Measurements from ENCODE around the gene SLC35G3. TPM values are rescaled to one million over a fixed set of nuclear protein-coding genes. Genes with fewer than 3 reads are reported as not detected.
"Not testable (repeated sequence)": the region's sequence is repeated elsewhere in the genome, so short reads cannot be mapped to it uniquely, and the experiment has no call there.

SLC35G3 gene
- not detected in 2 replicates for total RNA-seq (2014; rRNA removed; shearing (Covaris generic); ENCODE audit: low replicate concordance)

- in situ Hi-C loops (cut with HindIII; ENCODE audit: low pct_unique_long_range_greater_than_20kb, low sequenced_read_pairs); DNase-seq (ENCODE audit: low read depth): not testable (repeated sequence)
Measured at GRCh38 chr17:35194001-35194400, at the start of gene SLC35G3. Gene SLC35G3 (minus strand): TSS chr17:35194393. CDS start chr17:35194307, 86 bp downstream.

- DNase-seq (ENCODE audit: low read depth): peak; percentile 70
- in situ Hi-C loops (cut with HindIII; ENCODE audit: low pct_unique_long_range_greater_than_20kb, low sequenced_read_pairs): no loop called here
Measured at GRCh38 chr17:35243561-35244340, 49.6 kb upstream of the SLC35G3 start.

DNA sequence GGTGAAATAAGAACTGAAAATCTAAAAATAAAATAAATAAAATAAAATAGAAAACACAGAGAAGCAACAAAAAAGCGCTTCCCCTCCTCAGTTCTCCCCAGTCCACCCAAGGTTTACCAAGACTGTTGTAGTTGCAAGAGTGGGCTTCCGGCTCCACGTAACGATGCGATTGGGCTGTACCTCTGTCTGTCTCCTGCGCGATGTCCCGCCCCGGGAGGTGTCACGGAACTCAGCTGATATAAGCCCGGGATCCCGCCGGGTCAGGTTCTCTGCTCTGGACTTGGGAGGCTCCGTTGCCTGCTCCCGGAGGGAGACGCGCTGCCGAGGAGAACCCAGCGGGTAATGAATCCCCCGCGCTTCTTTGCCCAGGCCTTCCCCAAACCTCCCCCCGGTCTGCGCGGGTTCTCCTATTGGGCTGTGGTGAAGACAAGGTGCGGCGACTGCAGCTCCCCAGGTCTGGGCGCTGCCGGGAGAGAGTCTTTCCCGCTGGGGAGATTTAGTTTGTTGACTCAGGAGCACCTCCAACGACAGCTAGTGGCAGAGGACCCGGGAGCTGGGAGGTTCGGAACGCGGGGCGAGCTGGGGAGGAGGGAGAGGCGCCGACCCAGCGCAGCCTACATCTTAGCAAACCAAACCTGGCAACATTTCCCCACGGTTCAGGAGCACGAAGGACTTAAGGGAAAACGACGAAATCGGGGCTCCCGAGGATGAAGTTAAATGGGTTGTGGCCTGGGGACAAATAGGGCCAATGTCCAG, 48.8 kb upstream of the SLC35G3 start, which contains the start of gene SLFN5:
TSS of gene SLFN5 (plus strand) at position 268 of the 756 bp plus-strand sequence. CDS start 15,619 bp downstream, outside the sequence.
- DNase-seq (ENCODE audit: low read depth): peak; percentile 82
- in situ Hi-C loops (cut with HindIII; ENCODE audit: low pct_unique_long_range_greater_than_20kb, low sequenced_read_pairs): no loop called here

DNA sequence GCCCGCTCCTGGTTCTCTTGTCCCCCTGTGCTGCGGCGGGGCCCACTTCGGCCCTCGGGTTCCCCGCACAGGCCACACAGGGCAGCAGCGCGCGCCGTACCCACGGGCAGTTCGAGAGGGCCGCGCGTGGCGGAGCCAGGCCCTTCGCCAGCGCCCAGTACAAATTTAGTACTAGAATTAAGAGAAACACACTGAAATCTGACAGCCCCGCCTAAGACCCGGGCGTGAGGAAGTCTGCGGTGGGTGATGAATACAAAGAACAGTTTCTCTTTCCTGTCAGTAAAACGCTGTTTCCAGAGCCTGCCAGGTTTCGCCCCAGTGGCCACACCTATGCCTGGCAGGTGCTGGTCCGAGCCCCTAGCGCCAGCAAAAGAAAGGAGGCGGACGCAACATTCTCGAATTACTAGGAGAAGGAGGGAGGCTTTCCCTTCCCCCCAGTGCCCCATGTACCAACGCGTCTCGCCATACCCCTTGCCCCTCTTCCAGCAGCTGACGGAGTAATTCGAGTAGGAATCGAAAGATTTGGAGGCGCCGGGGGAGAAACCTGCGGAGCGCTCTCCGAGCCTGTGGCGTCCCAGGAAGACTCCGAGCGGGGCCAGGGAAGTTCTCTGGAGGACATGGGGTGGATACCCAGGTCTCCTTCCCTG, 48.1 kb upstream of the SLC35G3 start:
- in situ Hi-C loops (cut with HindIII; ENCODE audit: low pct_unique_long_range_greater_than_20kb, low sequenced_read_pairs): no loop called here
- peak; percentile 78 for DNase-seq (ENCODE audit: low read depth)

GRCh38 chr17:35241520-35241919, 47.3 kb upstream of the SLC35G3 start:
- in situ Hi-C loops (cut with HindIII; ENCODE audit: low pct_unique_long_range_greater_than_20kb, low sequenced_read_pairs): no loop called here
- no peak for DNase-seq (ENCODE audit: low read depth)

- in situ Hi-C loops (cut with HindIII; ENCODE audit: low pct_unique_long_range_greater_than_20kb, low sequenced_read_pairs): no loop called here
- DNase-seq (ENCODE audit: low read depth): no peak
Measured at GRCh38 chr17:35240861-35241260, 46.7 kb upstream of the SLC35G3 start.

GRCh38 chr17:35239823-35240222, 45.6 kb upstream of the SLC35G3 start:
- no peak for DNase-seq (ENCODE audit: low read depth)
- in situ Hi-C loops (cut with HindIII; ENCODE audit: low pct_unique_long_range_greater_than_20kb, low sequenced_read_pairs): no loop called here

GRCh38 chr17:35238821-35239220, 44.6 kb upstream of the SLC35G3 start:
- in situ Hi-C loops (cut with HindIII; ENCODE audit: low pct_unique_long_range_greater_than_20kb, low sequenced_read_pairs): no loop called here
- no peak for DNase-seq (ENCODE audit: low read depth)

DNA sequence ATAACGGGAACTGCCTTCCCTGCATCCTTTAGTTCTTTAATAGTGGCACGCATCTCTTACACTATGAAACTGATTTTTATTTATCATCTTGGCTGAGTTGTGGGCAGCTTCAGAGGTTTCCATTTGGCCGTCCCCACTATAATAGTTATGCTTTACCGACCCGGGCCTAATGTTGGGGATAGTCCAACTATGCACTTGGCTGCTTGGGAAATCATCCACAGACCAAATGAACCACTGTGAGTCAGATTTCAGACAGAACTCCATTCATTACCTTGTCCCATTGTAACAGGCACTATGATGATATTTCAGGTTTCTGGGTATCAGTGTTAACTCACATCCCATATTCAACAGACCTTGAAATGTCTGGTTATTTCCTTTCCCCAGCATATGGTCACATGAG, 42.6 kb upstream of the SLC35G3 start:
- in situ Hi-C loops (cut with HindIII; ENCODE audit: low pct_unique_long_range_greater_than_20kb, low sequenced_read_pairs): no loop called here

GRCh38 chr17:35235917-35236316, 41.7 kb upstream of the SLC35G3 start:
- in situ Hi-C loops (cut with HindIII; ENCODE audit: low pct_unique_long_range_greater_than_20kb, low sequenced_read_pairs): no loop called here
- DNase-seq (ENCODE audit: low read depth): no peak

More for the DNA sequence above, 42.6 kb upstream of the SLC35G3 start:
- no peak for DNase-seq (ENCODE audit: low read depth)

GRCh38 chr17:35235289-35235688, 41.1 kb upstream of the SLC35G3 start:
- DNase-seq (ENCODE audit: low read depth): no peak
- in situ Hi-C loops (cut with HindIII; ENCODE audit: low pct_unique_long_range_greater_than_20kb, low sequenced_read_pairs): no loop called here

- DNase-seq (ENCODE audit: low read depth); in situ Hi-C loops (cut with HindIII; ENCODE audit: low pct_unique_long_range_greater_than_20kb, low sequenced_read_pairs): not testable (repeated sequence)
Measured at GRCh38 chr17:35234315-35234714, 40.1 kb upstream of the SLC35G3 start.

GRCh38 chr17:35229638-35230037, 35.4 kb upstream of the SLC35G3 start:
- in situ Hi-C loops (cut with HindIII; ENCODE audit: low pct_unique_long_range_greater_than_20kb, low sequenced_read_pairs): no loop called here
- DNase-seq (ENCODE audit: low read depth): no peak

GRCh38 chr17:35227546-35227945, 33.4 kb upstream of the SLC35G3 start:
- DNase-seq (ENCODE audit: low read depth): no peak
- in situ Hi-C loops (cut with HindIII; ENCODE audit: low pct_unique_long_range_greater_than_20kb, low sequenced_read_pairs): no loop called here

GRCh38 chr17:35224436-35224835, 30.2 kb upstream of the SLC35G3 start:
- no peak for DNase-seq (ENCODE audit: low read depth)
- in situ Hi-C loops (cut with HindIII; ENCODE audit: low pct_unique_long_range_greater_than_20kb, low sequenced_read_pairs): no loop called here

GRCh38 chr17:35222452-35222851, 28.3 kb upstream of the SLC35G3 start:
- in situ Hi-C loops (cut with HindIII; ENCODE audit: low pct_unique_long_range_greater_than_20kb, low sequenced_read_pairs): no loop called here

GRCh38 chr17:35218915-35219314, 24.7 kb upstream of the SLC35G3 start:
- no peak for DNase-seq (ENCODE audit: low read depth)
- in situ Hi-C loops (cut with HindIII; ENCODE audit: low pct_unique_long_range_greater_than_20kb, low sequenced_read_pairs): no loop called here

More at GRCh38 chr17:35222452-35222851, 28.3 kb upstream of the SLC35G3 start:
- no peak for DNase-seq (ENCODE audit: low read depth)

GRCh38 chr17:35217107-35217506, 22.9 kb upstream of the SLC35G3 start:
- in situ Hi-C loops (cut with HindIII; ENCODE audit: low pct_unique_long_range_greater_than_20kb, low sequenced_read_pairs): no loop called here
- DNase-seq (ENCODE audit: low read depth): no peak

Data from Caki2 (cell line).